HEK293 (cell line): Measurements from ENCODE around the gene DAP.

Experiments used
- CTCF ChIA-PET: fragments of 350-600 bp; formaldehyde crosslinking; extraction: SDS; loops from one replicate; lab custom pipeline; 2021; ENCODE audit warnings: antibody characterized with exemption; lab: Yijun Ruan, JAX
- POLR2A ChIA-PET: fragments of 300-600 bp; formaldehyde crosslinking; extraction: SDS; loops from one replicate; lab custom pipeline; 2020; ENCODE audit warnings: antibody characterized with exemption, inconsistent platforms; lab: Yijun Ruan, JAX
- H3K27ac ChIP-seq: fragments of 200-500 bp; sonication (Bioruptor generic); 2 replicates; pipeline ENCODE4 v1.5.1; 2014; ENCODE audit warnings: low read depth, low read length, control low read depth, inconsistent platforms; ENCODE audit errors: extremely low read depth
- H3K36me3 ChIP-seq, 2 experiments: fragments of 200-500 bp in 1 of 2; sonication (Bioruptor generic) in 1 of 2; 1 replicate in 1 of 2; 2 replicates in 1 of 2; pipeline ENCODE4 v1.5.1; 2014 to 2017; ENCODE audit warnings: inconsistent platforms in 2 of 2, low read length in 2 of 2; ENCODE audit not compliant: control insufficient read depth in 2 of 2, insufficient read depth in 1 of 2
- H3K4me1 ChIP-seq: fragments of 200-500 bp; sonication (Bioruptor generic); 2 replicates; pipeline ENCODE4 v1.5.1; 2014; ENCODE audit warnings: mild to moderate bottlenecking, low read length, inconsistent platforms; ENCODE audit not compliant: control insufficient read depth, insufficient read depth
- H3K4me3 ChIP-seq: 2 replicates; pipeline ENCODE4 v1.5.1; 2011; ENCODE audit warnings: low read depth, mild to moderate bottlenecking, control low read depth, low read length, moderate library complexity
- H3K9me3 ChIP-seq: fragments of 200-500 bp; sonication (Bioruptor generic); 2 replicates; pipeline ENCODE4 v1.5.1; 2014; ENCODE audit warnings: low read depth, low read length, inconsistent platforms; ENCODE audit not compliant: control insufficient read depth, insufficient read depth
- GLI2 ChIP-seq: fragments of 450-650 bp; formaldehyde crosslinking; IDR thresholded peaks from 2 replicates; pipeline ENCODE4; 2017; ENCODE audit warnings: missing biosample characterization, missing genetic modification characterization, low read depth, borderline replicate concordance
- GLI4 ChIP-seq: fragments of 450-650 bp; formaldehyde crosslinking; IDR thresholded peaks from 2 replicates; pipeline ENCODE4 v1.5.1; 2016; ENCODE audit warnings: missing biosample characterization, missing genetic modification characterization
- KLF9 ChIP-seq: fragments of 450-650 bp; formaldehyde crosslinking; IDR thresholded peaks from 2 replicates; pipeline ENCODE4 v1.5.1; 2016; ENCODE audit warnings: missing biosample characterization, missing genetic modification characterization, low read depth
- MZF1 ChIP-seq: fragments of 450-650 bp; formaldehyde crosslinking; IDR thresholded peaks from 2 replicates; pipeline ENCODE4 v1.5.1; 2017; ENCODE audit warnings: missing biosample characterization, missing genetic modification characterization, borderline replicate concordance
- ZBTB49 ChIP-seq: fragments of 450-650 bp; formaldehyde crosslinking; IDR thresholded peaks from 2 replicates; pipeline ENCODE4 v1.5.1; 2016; ENCODE audit warnings: missing biosample characterization, missing genetic modification characterization, low read depth
- ZFHX2 ChIP-seq: fragments of 450-650 bp; formaldehyde crosslinking; conservative IDR thresholded peaks from 2 replicates; pipeline ENCODE4 v1.5.1; 2016; ENCODE audit warnings: missing biosample characterization, missing genetic modification characterization
- ZFP69B ChIP-seq: fragments of 450-650 bp; formaldehyde crosslinking; IDR thresholded peaks from 2 replicates; pipeline ENCODE4 v1.5.1; 2016; ENCODE audit warnings: missing biosample characterization, missing genetic modification characterization
- ZNF175 ChIP-seq: fragments of 450-650 bp; formaldehyde crosslinking; IDR thresholded peaks from 2 replicates; pipeline ENCODE4 v1.5.1; 2016; ENCODE audit warnings: missing biosample characterization, missing genetic modification characterization
- ZNF211 ChIP-seq: fragments of 450-650 bp; formaldehyde crosslinking; IDR thresholded peaks from 2 replicates; pipeline ENCODE4 v1.5.1; 2016; ENCODE audit warnings: low read depth, missing biosample characterization, missing genetic modification characterization
- ZNF248 ChIP-seq: fragments of 450-650 bp; formaldehyde crosslinking; IDR thresholded peaks from 2 replicates; pipeline ENCODE4 v1.5.1; 2017; ENCODE audit warnings: missing biosample characterization, missing genetic modification characterization
- ZNF280C ChIP-seq: fragments of 450-650 bp; formaldehyde crosslinking; IDR thresholded peaks from 2 replicates; pipeline ENCODE4 v1.5.1; 2016; ENCODE audit warnings: missing biosample characterization, missing genetic modification characterization
- ZNF354C ChIP-seq: fragments of 450-650 bp; formaldehyde crosslinking; IDR thresholded peaks from 2 replicates; pipeline ENCODE4 v1.5.1; 2016; ENCODE audit warnings: missing biosample characterization, missing genetic modification characterization, low read depth, borderline replicate concordance
- ZNF549 ChIP-seq: fragments of 450-650 bp; IDR thresholded peaks from 2 replicates; pipeline ENCODE4 v1.5.1; 2018; ENCODE audit warnings: missing biosample characterization, missing genetic modification characterization, mild to moderate bottlenecking, inconsistent platforms, moderate library complexity
- ZNF555 ChIP-seq: fragments of 450-650 bp; formaldehyde crosslinking; conservative IDR thresholded peaks from 2 replicates; pipeline ENCODE4 v1.5.1; 2017; ENCODE audit warnings: missing biosample characterization, mild to moderate bottlenecking, missing genetic modification characterization, inconsistent platforms
- ZNF558 ChIP-seq: fragments of 450-650 bp; formaldehyde crosslinking; IDR thresholded peaks from 2 replicates; pipeline ENCODE4 v1.5.1; 2016; ENCODE audit warnings: missing biosample characterization, missing genetic modification characterization
- ZNF645 ChIP-seq: fragments of 450-650 bp; formaldehyde crosslinking; IDR thresholded peaks from 2 replicates; pipeline ENCODE4; 2016; ENCODE audit warnings: missing biosample characterization, missing genetic modification characterization
- ZNF658 ChIP-seq: fragments of 450-650 bp; formaldehyde crosslinking; IDR thresholded peaks from 2 replicates; pipeline ENCODE4; 2016; ENCODE audit warnings: missing biosample characterization, missing genetic modification characterization
- ZNF785 ChIP-seq: fragments of 450-650 bp; formaldehyde crosslinking; IDR thresholded peaks from 2 replicates; pipeline ENCODE4 v1.5.1; 2016; ENCODE audit warnings: missing biosample characterization, missing genetic modification characterization
- TF ChIP-seq, protein P1 (sequence below): fragments of 450-650 bp; formaldehyde crosslinking; IDR thresholded peaks from 2 replicates; pipeline ENCODE4 v1.5.1; 2016; ENCODE audit warnings: missing biosample characterization, missing genetic modification characterization

Gene DAP

DNA sequence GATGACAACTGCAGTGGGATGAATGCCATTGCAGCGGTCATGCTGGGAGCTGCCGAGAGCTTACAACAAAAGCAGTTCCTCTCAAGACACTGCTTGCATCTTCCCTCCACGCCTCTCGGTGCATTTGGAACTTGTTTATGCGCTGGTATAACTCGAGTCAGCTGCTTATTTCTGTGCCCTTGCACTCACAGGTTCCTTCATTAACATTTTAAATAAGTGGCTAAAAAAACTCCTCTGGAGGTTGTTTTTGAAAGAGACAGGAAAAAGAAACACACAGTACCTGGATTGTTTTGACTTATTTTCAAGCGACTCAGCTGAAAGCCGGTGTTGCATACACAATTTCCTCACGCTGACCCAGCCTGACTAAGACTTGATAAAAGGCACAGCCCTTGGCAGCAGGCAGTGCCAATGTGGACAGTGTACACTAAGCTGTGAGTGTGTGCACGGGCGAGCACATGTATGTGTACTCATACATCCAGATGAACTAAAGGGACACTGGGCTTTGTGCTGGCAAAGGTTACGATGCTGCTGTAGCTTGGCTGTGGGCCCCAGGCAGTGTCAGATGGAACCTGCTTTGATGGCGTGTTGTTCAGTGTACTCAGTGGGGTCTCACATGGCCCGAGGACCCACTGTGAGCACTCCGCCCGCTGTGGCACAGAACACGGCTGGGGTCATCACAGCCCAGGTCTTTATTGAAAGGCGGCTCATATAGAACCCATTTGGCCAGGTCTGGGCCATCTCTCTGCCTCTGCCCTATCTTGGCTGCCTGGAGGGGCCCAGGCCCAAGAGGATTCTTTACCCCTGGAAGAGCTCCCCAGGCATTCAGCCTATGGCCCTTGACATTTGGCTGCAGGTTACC lies 104.8 kb downstream of the DAP start:
- H3K36me3 ChIP-seq = peaks cover 0 to 9% of the 10 kb centered on the region in 2 experiments; a peak in 1 of 3 replicates
- no peak overlapping the region for H3K27ac ChIP-seq
- TF ChIP-seq, protein P1, sequence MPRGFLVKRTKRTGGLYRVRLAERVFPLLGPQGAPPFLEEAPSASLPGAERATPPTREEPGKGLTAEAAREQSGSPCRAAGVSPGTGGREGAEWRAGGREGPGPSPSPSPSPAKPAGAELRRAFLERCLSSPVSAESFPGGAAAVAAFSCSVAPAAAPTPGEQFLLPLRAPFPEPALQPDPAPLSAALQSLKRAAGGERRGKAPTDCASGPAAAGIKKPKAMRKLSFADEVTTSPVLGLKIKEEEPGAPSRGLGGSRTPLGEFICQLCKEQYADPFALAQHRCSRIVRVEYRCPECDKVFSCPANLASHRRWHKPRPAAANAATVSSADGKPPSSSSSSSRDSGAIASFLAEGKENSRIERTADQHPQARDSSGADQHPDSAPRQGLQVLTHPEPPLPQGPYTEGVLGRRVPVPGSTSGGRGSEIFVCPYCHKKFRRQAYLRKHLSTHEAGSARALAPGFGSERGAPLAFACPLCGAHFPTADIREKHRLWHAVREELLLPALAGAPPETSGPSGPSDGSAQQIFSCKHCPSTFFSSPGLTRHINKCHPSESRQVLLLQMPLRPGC = no peak
- TF ChIP-seq ZNF354C (tag by site-specific recombination) = no peak
- TF ChIP-seq ZBTB49 (tag by site-specific recombination) = no peak
- no peak for TF ChIP-seq ZNF558
- TF ChIP-seq ZNF248 (tag by site-specific recombination) = no peak
- no peak overlapping the region for H3K4me3 ChIP-seq
- POLR2A ChIA-PET = no interaction called here
- no peaks in the 10 kb centered on the region for H3K9me3 ChIP-seq
- CTCF ChIA-PET = no interaction called here
- no peaks in the 10 kb centered on the region for H3K4me1 ChIP-seq

DNA sequence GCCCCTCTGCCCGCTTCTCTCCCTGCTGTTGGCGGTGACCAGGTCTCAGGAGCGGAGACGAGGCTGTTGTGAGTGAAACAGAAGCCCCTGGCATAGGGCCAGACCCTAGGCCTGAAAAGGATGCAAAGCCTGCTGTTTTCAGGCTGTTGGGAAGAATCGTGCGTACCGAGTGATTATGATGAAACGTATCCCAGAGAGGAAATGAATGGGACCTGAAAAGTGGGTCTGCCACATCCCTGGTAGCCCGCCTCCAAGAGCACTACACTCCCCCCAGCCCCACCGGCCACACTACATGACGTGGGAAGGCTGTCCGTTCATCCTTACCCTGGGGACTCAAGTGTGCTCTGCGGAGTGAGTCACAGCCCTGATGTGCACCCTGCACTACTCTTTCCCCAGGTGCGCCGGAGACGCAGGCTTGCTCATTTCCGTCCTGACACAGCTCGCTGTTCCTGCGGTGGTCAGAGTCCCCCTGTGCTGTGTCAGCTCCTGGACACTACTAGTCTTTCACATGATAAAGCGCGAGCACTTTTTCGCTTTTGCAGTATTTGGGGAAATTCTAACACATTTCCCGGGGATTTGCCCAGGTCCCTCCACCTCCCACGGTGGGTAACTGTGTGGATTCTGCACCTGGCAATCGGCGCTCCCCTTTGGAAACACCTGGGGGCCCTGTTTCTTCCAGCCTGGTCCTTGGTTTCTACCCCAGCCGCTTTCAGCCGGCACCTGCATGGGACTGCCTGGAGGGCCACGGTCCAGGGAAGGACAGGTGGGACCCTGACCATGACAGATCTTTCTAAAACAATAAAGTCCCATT lies 105.7 kb downstream of the DAP start:
- Histone ChIP-seq H3K4me3 (no peak overlapping the region), H3K9me3 (no peaks in the 10 kb centered on the region), H3K4me1 (no peaks in the 10 kb centered on the region), H3K36me3 (peaks cover 0 to 12% of the 10 kb centered on the region in 2 experiments; a peak in 1 of 3 replicates), H3K27ac (no peak overlapping the region)
- CTCF ChIA-PET = no interaction called here
- POLR2A ChIA-PET = no interaction called here
- TF ChIP-seq ZNF785 (no peak), GLI2 (tag by site-specific recombination) (no peak), ZNF549 (tag by site-specific recombination) (no peak)

- CTCF ChIA-PET = no interaction called here
- H3K36me3 ChIP-seq = peaks cover 0 to 13% of the 10 kb centered on the region in 2 experiments; a peak in 1 of 3 replicates
- no peaks in the 10 kb centered on the region for H3K4me1 ChIP-seq
- TF ChIP-seq KLF9 (tag by site-specific recombination) = no peak
- TF ChIP-seq ZNF211 (tag by site-specific recombination) = no peak
- no peak for TF ChIP-seq ZNF175 (tag by site-specific recombination)
- no peak for TF ChIP-seq GLI4 (tag by site-specific recombination)
- TF ChIP-seq ZFP69B (tag by site-specific recombination) = no peak
- no peak for TF ChIP-seq ZFHX2
- TF ChIP-seq ZNF658 (tag by site-specific recombination) = no peak
- TF ChIP-seq ZNF645 (tag by site-specific recombination) = no peak
- no peak for TF ChIP-seq ZBTB49 (tag by site-specific recombination)
- TF ChIP-seq MZF1 (tag by site-specific recombination) = no peak
- no peak for TF ChIP-seq ZNF555
- TF ChIP-seq ZNF280C (tag by site-specific recombination) = no peak
These were observed 106.5 kb downstream of the DAP start for GRCh38 chr5:10654566-10654965.

More at GRCh38 chr5:10654566-10654965, 106.5 kb downstream of the DAP start:
- no peak overlapping the region for H3K4me3 ChIP-seq
- no peak overlapping the region for H3K27ac ChIP-seq
- no peaks in the 10 kb centered on the region for H3K9me3 ChIP-seq
- POLR2A ChIA-PET = no interaction called here
